ENCODE results near the gene SNRNP35. TPM values are rescaled to one million over a fixed set of nuclear protein-coding genes. Genes with fewer than 3 reads are reported as not detected.
"Not testable (repeated sequence)": the region's sequence is repeated elsewhere in the genome, so short reads cannot be mapped to it uniquely, and the experiment has no call there.

Gene SNRNP35
- total RNA-seq, 1 experiment from 2014 or later, result 7.8 TPM

DNA sequence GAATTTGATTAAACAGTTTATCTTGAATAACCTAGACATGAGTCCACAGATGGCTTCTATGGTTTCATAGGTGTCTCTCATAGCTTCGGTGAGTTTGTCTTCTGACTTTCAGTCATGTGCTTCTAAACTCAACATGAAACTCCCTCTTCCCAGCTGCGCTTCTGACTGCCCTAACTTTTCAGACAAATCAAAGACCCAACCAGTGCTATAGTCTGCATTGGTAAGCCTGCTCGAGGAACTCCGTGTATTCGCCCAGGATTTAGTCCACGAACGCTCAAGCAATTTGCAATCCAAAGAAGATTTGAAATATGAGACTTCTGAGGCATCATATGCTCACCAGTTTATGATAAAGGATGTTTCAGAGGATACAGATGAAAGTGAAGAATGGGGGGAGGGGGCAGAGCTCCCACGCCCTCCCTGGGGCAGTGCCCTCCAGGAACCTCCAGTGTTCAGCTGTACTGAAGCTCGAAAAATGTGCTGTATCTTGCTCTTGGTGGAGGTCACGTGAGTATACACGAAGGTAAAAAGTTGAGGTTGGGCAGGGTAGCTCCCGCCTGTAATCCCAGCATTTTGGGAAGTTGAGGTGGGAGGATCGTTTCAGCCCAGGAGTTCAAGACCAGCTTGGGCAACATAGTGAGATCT is 16.3 kb upstream of the SNRNP35 start:
- no peak for DNase-seq (ENCODE audit: low read depth in 1 of 2, low spot score in 2 of 2)
- Histone ChIP-seq H3K4me1 (replicated peaks) (peaks cover 16% of the 10 kb centered on the region), H3K9me3 (replicated peaks) (no peaks in the 10 kb centered on the region), H3K27me3 (replicated peaks) (no peaks in the 10 kb centered on the region), H3K36me3 (no peaks in the 10 kb centered on the region), H3K27ac (no peak overlapping the region), H3K4me3 (no peak overlapping the region)

DNA sequence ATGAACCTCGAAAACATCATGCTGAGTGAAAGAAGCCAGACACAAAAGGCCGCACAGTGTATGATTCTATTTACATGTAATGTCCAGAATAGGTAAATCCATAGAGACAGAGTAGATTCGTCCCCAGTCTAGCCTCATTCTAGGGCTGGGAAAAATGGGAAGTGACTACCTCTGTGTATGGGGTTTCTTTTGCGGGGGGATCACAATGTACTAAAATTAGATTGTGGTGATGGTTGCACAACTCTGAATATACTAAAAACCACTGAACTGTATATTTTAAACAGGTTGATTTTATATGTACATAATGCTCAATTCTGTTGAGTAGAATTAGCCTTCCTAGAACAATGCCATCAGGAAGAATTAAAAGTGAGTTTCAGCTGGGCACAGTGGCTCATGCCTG is 15.2 kb upstream of the SNRNP35 start:
- H3K4me1 ChIP-seq (replicated peaks), result peaks cover 12% of the 10 kb centered on the region
- H3K9me3 ChIP-seq (replicated peaks), result no peaks in the 10 kb centered on the region
- H3K4me3 ChIP-seq, result no peak overlapping the region
- H3K27ac ChIP-seq, result no peak overlapping the region
- no peaks in the 10 kb centered on the region for H3K36me3 ChIP-seq
- H3K27me3 ChIP-seq (replicated peaks), result no peaks in the 10 kb centered on the region
- DNase-seq (ENCODE audit: low read depth in 1 of 2, low spot score in 2 of 2), result no peak

DNA sequence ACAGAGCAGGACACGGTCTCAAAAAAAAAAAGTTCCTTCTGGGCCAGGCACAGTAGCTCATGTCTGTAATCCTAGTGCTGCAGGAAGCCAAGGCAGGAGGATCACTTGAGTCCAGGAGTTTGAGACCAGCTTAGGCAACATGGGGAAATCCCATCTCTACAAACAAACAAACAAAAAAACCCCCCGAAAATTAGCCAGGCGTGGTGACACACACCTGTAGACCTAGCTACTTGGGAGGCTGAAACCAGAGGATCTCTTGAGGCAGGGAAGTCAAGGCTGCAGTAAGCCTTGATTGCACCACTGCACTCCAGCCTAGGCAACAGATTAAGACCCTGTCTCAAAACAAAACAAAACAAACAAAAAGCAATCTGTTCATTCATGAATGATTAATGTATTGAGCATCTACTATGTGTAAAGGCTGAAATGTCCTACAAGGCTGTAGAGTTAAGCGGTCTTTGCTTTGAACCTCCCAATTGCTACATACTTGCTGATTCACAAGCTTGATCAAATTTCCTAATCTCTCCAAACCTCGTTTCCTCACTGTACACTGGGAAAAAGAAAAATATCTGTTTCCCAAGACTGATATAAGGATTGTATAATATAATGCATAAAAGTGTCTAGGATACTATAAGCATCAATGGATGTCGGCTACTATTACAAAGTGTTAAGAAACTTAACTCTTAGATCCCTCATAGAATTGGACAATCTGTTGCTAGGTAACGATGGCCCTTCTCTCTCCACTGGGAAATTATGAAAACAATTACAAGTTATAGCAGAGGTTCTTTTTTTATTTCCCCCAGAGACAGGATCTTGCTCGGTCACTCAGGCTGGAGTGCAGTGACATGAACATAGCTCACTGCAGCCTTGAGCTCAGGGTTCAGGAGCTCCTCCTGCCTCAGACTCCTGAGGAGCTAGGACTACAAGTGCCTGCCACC is 13.6 kb upstream of the SNRNP35 start:
- H3K4me3 ChIP-seq, result no peak overlapping the region
- H3K9me3 ChIP-seq (replicated peaks), result no peaks in the 10 kb centered on the region
- no peaks in the 10 kb centered on the region for H3K27me3 ChIP-seq (replicated peaks)
- H3K36me3 ChIP-seq, result no peaks in the 10 kb centered on the region
- H3K4me1 ChIP-seq (replicated peaks), result peaks cover 12% of the 10 kb centered on the region
- no peak overlapping the region for H3K27ac ChIP-seq
- no peak for DNase-seq (ENCODE audit: low read depth in 1 of 2, low spot score in 2 of 2)

DNA sequence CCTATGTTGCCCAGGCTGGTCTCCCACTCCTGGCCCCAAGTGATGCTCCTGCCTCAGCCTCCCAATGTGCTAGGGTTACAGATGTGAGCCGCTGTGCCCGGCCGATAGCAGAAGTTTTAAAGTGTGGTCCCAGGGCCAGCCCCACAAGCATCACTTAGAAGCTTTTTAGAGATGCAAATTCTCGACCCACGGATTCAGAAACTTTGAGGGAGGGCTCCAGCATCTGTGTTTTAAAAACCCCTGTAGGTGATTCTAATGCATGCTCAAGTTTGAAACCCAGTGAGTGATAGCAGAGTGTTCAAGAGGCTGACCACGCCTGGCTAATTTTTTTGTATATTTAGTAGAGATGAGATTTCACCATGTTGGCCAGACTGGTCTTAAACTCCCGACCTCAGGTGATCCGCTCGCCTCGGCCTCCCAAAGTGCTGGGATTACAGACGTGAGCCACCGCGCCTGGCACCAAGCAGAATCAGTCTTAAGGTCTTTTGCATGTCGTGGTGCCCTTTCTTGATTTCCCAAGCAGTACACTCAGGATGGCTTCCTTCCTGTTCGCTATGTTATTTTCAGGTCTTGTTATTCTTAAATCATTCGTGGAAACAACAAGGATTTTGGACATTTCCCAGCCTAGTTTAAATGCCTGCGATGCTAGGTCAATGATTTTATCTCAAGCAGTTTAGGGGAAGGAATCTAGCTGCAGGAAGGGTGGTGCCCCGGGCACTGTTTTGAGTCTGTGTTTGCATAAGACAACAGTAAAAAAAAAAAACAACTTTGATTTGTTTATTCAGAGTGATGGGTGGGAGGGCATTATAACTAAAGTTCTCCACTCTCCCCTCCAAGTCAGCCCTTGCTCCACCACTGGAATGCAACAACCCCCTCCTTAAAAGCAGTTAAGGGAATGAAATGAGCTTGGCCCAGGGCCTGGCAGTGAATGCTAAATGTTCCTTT is 12.3 kb upstream of the SNRNP35 start:
- Histone ChIP-seq H3K9me3 (replicated peaks) (no peaks in the 10 kb centered on the region), H3K27ac (peak overlapping the region; percentile 22; the same call in 1 of the 2 replicates), H3K36me3 (no peaks in the 10 kb centered on the region), H3K4me3 (no peak overlapping the region), H3K4me1 (replicated peaks) (peaks cover 12% of the 10 kb centered on the region), H3K27me3 (replicated peaks) (no peaks in the 10 kb centered on the region)
- peak; percentile 43 to 49 for DNase-seq (ENCODE audit: low read depth in 1 of 2, low spot score in 2 of 2)

DNA sequence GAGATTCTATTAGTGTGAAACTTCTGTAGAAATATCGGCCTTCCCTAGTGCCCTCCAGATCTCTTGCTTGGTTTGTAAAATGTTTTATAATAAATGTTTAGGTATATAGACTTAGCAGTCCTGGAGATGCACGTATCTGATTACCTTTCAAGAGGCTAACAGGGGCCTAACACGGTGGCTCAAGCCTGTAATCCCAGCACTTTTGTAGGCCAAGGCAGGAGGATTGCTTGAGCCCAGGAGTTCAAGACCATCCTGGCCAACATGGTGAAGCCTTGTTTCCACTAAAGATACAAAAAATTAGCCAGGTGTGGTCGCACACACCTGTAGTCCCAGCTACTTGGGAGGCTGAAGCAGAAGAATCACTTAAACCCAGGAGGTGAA is 11.6 kb upstream of the SNRNP35 start:
- H3K4me3 ChIP-seq, result no peak overlapping the region
- no peak for DNase-seq (ENCODE audit: low read depth in 1 of 2, low spot score in 2 of 2)
- no peaks in the 10 kb centered on the region for H3K27me3 ChIP-seq (replicated peaks)
- no peaks in the 10 kb centered on the region for H3K36me3 ChIP-seq
- H3K27ac ChIP-seq, result no peak overlapping the region
- peaks cover 12% of the 10 kb centered on the region for H3K4me1 ChIP-seq (replicated peaks)
- no peaks in the 10 kb centered on the region for H3K9me3 ChIP-seq (replicated peaks)

DNA sequence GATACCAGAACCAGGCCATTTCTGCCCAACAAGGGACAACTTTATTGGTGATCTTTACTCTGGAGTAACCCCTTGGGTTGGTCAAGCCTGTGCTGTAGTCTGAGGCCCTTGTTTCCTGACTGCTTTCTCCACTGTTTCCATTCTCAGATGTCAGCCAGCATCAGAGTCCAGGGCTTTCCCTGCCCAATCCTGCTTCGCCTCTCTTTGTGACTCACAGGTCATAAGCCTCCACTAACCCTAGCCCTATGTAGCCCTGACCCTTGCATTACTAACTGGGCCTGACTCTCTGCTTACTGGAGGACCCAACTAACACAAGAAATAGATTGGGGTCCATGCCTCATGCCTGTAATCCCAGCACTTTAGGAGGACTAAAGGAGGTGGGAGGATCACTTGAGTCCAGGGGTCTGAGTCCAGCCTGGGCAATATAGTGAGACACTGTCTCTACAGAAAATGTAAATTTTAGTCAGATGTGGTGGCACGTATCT is 8.6 kb upstream of the SNRNP35 start:
- Histone ChIP-seq H3K27me3 (replicated peaks) (no peaks in the 10 kb centered on the region), H3K27ac (no peak overlapping the region), H3K9me3 (replicated peaks) (no peaks in the 10 kb centered on the region), H3K4me3 (no peak overlapping the region), H3K4me1 (replicated peaks) (peaks cover 12% of the 10 kb centered on the region), H3K36me3 (no peaks in the 10 kb centered on the region)
- DNase-seq (ENCODE audit: low read depth in 1 of 2, low spot score in 2 of 2), result no peak

DNA sequence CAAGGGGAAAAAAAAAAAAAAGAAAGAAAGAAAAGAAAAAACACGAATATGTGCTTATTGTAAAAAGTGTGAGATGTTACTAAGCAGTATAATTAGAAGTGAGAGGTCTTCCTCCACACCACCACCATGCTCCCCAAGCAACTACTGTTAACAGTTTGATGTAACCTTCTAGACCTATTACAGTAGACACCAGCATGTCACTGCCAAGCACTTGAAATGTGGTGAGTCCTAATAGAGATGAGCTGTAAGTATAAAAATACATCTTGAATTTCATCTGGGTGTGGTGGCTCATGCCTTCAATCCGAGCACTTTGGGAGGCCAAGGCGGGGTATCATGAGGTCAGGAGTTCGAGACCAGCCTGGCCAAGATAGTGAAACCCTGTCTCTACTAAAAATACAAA is 8.1 kb upstream of the SNRNP35 start:
- Histone ChIP-seq H3K36me3 (no peaks in the 10 kb centered on the region), H3K4me3 (no peak overlapping the region), H3K27ac (no peak overlapping the region), H3K27me3 (replicated peaks) (no peaks in the 10 kb centered on the region), H3K4me1 (replicated peaks) (peaks cover 12% of the 10 kb centered on the region), H3K9me3 (replicated peaks) (no peaks in the 10 kb centered on the region)
- DNase-seq (ENCODE audit: low read depth in 1 of 2, low spot score in 2 of 2), result no peak

DNA sequence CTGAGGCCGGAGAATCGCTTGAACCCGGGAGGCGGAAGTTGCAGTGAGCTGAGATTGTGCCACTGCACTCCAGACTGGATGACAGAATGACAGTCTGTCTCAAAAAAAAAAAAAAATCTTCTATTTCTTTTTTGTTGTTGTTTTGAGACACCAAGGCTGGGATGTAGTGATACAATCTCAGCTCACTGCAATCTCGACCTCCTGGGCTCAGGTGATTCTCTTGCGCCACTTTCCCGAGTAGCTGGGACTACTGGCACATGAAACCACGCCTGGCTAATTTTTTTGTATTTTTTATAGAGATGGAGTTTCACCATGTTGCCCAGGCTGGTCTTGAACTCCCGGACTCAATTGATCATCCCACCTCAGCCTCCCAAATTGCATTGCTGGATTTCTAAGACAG is 7.3 kb upstream of the SNRNP35 start:
- H3K4me3 ChIP-seq, result no peak overlapping the region
- H3K27ac ChIP-seq, result no peak overlapping the region
- H3K27me3 ChIP-seq (replicated peaks), result no peaks in the 10 kb centered on the region
- no peaks in the 10 kb centered on the region for H3K36me3 ChIP-seq
- DNase-seq (ENCODE audit: low read depth in 1 of 2, low spot score in 2 of 2), result no peak
- H3K4me1 ChIP-seq (replicated peaks), result peaks cover 9% of the 10 kb centered on the region
- no peaks in the 10 kb centered on the region for H3K9me3 ChIP-seq (replicated peaks)

DNA sequence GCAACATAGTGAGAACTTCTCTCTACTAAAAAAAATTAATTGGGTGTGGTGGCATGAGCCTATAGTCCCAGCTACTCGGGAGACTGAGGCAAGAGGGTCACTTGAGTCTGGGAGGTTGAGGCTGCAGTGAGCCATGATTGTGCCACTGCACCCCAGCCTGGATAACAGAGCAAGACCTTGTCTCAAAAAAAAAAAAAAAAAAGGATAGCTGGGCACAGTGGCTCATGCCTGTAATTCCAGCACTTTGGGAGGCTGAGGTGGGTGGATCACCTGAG is 5.7 kb upstream of the SNRNP35 start:
- not testable (repeated sequence) for DNase-seq (ENCODE audit: low read depth in 1 of 2, low spot score in 2 of 2); H3K4me3 ChIP-seq; H3K9me3 ChIP-seq (replicated peaks); H3K36me3 ChIP-seq; H3K4me1 ChIP-seq (replicated peaks); H3K27me3 ChIP-seq (replicated peaks); H3K27ac ChIP-seq

DNA sequence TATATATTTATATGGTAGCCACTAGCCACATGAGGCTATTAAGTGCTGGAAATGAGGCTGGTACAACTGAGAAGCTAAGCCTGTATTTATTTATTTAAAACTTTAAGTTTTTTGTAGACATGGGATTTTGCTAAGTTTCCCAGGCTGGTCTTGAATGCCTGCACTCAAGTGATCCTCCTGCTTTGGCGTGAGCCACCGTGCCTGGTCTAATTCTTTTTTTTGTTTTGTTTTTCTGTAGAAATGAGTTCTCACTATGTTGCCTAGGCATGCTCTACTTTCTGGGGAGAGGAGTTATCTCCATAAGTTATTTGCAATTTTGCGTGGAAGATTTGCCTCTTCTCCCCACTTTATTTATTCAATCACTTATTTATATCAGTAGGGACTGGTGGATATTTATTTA is 4.8 kb upstream of the SNRNP35 start:
- no peak for DNase-seq (ENCODE audit: low read depth in 1 of 2, low spot score in 2 of 2)
- Histone ChIP-seq H3K4me1 (replicated peaks) (no peaks in the 10 kb centered on the region), H3K36me3 (no peaks in the 10 kb centered on the region), H3K27me3 (replicated peaks) (no peaks in the 10 kb centered on the region), H3K4me3 (no peak overlapping the region), H3K27ac (no peak overlapping the region), H3K9me3 (replicated peaks) (no peaks in the 10 kb centered on the region)

DNA sequence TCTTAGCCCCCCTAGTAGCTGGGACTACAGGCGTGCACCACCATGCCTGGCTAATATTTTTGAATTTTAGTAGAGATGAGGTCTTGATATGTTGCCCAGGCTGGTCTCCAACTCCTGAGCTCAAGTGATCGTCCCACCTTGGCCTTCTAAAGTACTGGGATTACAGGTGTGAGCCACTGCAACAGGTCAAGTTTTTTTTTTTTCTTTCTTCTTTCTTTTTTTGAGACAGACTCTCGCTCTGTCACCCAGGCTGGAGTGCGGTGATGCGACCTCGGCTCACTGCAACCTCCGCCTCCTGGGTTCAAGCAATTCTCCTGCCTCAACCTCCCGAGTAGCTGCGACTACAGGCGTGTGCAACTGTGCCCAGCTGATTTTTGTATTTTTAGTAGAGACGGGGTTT is 5.2 kb downstream of the SNRNP35 start:
- not testable (repeated sequence) for H3K27me3 ChIP-seq (replicated peaks); DNase-seq (ENCODE audit: low read depth in 1 of 2, low spot score in 2 of 2); H3K4me1 ChIP-seq (replicated peaks); H3K4me3 ChIP-seq; H3K27ac ChIP-seq; H3K9me3 ChIP-seq (replicated peaks)
- peaks cover 39% of the 10 kb centered on the region for H3K36me3 ChIP-seq

DNA sequence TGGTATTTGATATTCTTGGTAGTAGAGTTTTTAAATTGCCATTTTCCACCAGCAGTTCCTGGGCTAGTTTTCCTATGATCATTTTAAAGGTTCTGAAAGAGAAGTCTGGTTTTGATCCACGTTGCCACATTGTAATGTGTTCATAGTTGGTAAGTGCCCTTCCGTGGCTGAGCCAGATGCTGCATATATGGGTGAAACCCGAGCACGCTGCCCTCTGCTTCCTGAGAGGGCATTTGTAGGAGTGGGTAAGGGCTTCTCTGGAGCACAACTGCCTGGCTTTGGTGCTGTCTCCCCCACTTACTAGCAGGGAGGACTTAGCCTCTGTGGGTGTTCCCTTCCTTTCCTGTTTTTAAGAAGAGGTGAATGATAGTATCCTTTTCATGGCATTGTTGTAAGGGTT is 7.1 kb downstream of the SNRNP35 start:
- Histone ChIP-seq H3K27ac (no peak overlapping the region), H3K4me1 (replicated peaks) (no peaks in the 10 kb centered on the region), H3K9me3 (replicated peaks) (no peaks in the 10 kb centered on the region), H3K27me3 (replicated peaks) (no peaks in the 10 kb centered on the region), H3K4me3 (no peak overlapping the region), H3K36me3 (peaks cover 33% of the 10 kb centered on the region)
- DNase-seq (ENCODE audit: low read depth in 1 of 2, low spot score in 2 of 2), result no peak

DNA sequence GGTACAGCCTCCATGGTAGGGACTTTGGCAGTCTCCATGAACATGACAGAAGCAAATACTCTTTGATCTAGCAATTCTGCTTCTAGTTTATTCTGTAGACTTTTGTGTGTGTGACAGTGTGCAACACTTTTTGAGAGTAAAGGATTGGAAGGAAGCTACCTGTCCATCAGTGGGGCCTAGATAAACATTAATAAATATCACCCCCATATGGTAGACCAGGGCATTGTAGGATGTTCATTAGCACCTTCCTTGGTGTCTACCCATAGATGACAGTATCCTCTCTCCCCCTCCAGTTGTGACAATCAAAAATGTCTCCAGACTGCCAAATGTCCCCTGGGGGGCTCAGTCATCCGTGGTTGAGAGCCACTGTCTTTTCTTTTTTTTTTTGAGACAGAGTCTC is 10.8 kb downstream of the SNRNP35 start:
- Histone ChIP-seq H3K27me3 (replicated peaks) (no peaks in the 10 kb centered on the region), H3K27ac (no peak overlapping the region), H3K9me3 (replicated peaks) (no peaks in the 10 kb centered on the region), H3K4me1 (replicated peaks) (no peaks in the 10 kb centered on the region), H3K36me3 (peaks cover 52% of the 10 kb centered on the region), H3K4me3 (no peak overlapping the region)
- no peak for DNase-seq (ENCODE audit: low read depth in 1 of 2, low spot score in 2 of 2)

DNA sequence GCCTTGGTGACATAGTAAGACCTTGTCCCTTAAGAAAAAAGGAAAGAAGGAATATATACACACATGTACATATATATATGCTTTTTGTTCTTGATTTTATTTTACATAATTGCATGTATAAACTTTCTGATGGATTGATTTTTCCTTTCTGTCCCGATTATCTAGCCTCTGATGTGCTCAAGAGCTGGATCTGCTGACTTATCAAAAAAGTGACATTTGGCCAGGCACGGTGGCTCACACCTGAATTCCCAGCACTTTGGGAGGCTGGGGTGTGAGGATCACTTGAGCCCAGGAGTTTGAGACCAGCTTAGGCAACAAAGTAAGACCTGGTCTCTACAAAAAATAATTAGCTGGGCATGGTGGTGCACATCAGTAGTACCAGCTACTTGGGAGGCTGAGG is 12.0 kb downstream of the SNRNP35 start:
- Histone ChIP-seq H3K36me3 (peaks cover 49% of the 10 kb centered on the region), H3K27ac (no peak overlapping the region), H3K4me1 (replicated peaks) (no peaks in the 10 kb centered on the region), H3K4me3 (no peak overlapping the region), H3K27me3 (replicated peaks) (no peaks in the 10 kb centered on the region), H3K9me3 (replicated peaks) (no peaks in the 10 kb centered on the region)
- DNase-seq (ENCODE audit: low read depth in 1 of 2, low spot score in 2 of 2), result no peak

Data from SJSA1 (cell line).